ENCODE data around the gene CD300LG.
"Not testable (repeated sequence)": the region's sequence is repeated elsewhere in the genome, so short reads cannot be mapped to it uniquely, and the experiment has no call there.

CD300LG gene

GRCh38 chr17:43877451-43878155 is 30.6 kb downstream of the CD300LG start:
- in situ Hi-C loops (cut with MboI; ENCODE audit: low sequenced_read_pairs) = no loop called here

- in situ Hi-C loops (cut with MboI; ENCODE audit: low sequenced_read_pairs) = no loop called here
These were observed 31.5 kb downstream of the CD300LG start for GRCh38 chr17:43878260-43879175.

DNA sequence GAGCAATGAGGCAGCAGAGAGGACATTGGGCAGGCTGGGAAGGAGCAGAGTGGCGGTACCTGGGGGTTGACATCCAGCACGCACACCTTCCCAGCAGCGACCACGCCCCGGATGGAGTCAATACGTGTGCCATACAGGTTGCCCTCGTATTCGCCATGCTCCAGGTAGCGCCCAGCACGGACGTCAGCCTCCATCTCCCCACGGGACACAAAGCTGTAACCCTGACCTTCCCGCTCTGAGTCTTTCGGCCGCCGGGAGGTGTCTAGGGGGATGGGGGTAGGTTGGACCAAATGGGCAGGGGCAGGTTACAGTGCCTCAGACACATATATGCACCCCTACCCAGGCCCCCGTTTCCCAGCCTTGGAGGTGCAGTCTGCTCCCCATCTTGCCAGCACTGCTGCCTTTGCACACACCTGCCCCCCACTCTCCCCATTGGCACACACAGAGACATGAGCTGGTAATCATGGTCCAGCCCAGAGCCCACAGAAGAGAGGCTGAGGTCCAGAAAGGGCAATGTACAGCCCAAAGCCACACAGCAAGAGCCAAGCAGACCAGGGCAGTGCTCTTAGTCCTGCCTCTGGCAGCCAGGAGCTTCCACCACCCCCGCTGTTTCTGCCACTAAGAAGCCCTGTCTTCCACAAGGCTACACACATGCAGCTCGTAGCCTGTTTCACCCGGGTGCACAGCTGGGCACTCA is 32.9 kb downstream of the CD300LG start:
- in situ Hi-C loops (cut with MboI; ENCODE audit: low sequenced_read_pairs) = no loop called here

DNA sequence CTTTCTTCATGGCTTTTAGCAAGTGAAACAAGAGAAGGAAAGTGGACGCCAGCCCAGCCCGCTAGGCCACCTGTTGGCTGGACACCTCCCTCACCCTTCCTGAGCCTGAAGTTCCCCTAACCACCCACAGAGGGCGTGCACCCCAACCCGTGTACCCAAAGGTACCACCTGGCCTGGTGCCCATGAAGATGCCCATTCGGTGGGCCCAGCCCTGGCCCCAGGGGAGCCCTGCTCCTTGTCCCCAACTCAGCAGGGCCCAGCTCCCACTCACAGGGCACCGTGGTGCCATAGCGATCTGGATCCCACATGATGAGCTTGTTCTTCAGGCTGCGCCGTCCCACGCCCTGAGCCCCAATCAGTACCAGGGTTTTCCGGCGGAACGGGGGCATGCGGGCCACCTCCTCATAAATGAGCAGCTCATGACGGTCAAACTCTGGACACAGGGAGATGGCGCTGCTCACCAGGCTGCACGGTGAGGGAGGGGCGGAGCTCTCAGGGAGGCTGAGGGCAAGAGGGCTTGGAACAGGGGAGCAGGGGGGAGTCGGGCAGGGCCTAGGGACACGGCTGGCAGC is 33.5 kb downstream of the CD300LG start:
- in situ Hi-C loops (cut with MboI; ENCODE audit: low sequenced_read_pairs) = no loop called here

DNA sequence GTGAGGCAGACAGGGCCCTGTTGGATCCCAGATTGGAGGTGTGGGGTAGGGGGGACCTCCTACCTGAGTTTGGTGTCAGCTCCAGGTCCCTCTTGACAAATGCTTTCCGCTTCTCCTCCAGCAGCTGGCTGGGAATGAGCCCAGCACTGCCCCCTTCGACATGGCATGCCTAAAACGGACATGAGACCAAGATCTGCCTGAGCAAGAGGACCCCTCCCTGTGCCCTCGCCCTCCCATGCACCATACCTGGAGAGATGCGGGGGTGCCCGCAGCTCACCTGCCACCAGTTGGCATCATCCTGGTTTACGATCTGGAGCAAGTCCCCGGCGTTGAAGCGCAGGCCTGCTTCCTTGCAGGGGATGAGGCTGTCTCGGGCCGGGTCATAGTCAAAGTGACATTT is 34.2 kb downstream of the CD300LG start:
- in situ Hi-C loops (cut with MboI; ENCODE audit: low sequenced_read_pairs) = no loop called here

DNA sequence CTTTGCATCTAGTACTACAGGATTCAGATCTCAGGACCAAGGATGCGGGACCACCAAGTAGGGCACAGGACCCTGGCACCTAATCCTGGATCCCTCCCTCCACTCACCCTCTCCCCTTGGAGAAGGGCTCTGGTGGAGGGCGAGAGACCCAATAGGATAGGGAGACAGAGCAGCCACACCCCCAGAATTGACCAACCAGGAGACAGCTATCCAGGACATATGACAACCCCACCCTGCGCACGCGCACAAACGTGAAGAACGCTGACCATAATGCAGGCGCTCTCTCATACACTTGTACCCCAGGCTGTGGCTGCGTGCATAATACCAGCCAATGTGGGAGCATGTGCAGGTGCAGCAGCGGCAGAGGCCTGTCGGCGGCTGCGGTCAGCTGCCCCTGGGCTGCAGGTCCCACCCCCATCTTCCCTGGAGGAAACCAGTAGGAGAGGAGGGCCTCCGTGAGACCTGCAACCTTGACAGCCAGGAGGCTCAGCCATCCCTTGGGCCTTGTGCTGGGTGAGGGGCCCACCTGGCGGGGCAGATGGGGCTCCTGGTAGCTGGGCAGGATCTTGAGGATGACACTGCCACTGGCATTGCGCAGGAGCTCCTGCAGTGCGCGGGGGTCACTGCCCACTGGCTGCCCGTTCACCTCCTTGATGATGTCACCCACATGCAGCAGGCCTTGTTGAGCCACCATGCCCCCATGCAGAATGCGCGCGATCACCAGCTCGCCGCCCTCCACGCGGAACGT is 35.0 kb downstream of the CD300LG start:
- in situ Hi-C loops (cut with MboI; ENCODE audit: low sequenced_read_pairs) = no loop called here

DNA sequence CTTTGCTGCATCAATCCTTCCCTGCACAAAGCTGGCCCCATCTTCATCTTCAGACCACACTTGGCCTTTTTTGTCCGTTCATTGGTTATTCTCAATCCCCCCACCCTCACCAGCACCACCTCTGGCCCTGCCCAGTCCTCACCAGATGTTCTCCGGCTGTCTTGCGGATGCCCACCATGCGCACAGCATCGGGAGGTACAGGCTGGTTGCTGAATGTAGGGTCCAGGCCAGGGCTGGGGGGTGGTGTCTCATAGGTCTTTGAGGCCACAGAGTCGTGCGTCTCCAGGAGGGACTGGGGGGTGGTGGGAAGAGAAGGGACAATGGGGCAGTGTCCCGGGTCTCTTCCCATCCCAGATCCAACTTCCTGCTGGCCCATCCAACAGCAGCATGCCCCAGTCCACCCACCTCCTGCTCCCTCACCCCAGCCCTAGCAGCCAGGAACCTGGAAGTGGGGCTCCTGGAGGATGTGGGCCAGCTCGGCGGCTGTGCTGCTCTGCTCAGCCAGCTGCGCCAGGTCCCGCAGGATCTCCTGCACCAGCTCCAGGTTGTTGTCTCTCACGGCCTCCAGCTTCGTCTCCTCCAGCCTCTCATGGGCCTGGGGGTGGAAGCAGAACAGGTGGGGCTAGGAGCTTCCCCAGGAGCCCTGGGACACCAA is 35.9 kb downstream of the CD300LG start:
- in situ Hi-C loops (cut with MboI; ENCODE audit: low sequenced_read_pairs) = no loop called here

GRCh38 chr17:43888548-43888947 is 41.6 kb downstream of the CD300LG start:
- in situ Hi-C loops (cut with MboI; ENCODE audit: low sequenced_read_pairs) = no loop called here

- in situ Hi-C loops (cut with MboI; ENCODE audit: low sequenced_read_pairs) = no loop called here
These were observed 43.3 kb downstream of the CD300LG start for GRCh38 chr17:43890240-43890639.

DNA sequence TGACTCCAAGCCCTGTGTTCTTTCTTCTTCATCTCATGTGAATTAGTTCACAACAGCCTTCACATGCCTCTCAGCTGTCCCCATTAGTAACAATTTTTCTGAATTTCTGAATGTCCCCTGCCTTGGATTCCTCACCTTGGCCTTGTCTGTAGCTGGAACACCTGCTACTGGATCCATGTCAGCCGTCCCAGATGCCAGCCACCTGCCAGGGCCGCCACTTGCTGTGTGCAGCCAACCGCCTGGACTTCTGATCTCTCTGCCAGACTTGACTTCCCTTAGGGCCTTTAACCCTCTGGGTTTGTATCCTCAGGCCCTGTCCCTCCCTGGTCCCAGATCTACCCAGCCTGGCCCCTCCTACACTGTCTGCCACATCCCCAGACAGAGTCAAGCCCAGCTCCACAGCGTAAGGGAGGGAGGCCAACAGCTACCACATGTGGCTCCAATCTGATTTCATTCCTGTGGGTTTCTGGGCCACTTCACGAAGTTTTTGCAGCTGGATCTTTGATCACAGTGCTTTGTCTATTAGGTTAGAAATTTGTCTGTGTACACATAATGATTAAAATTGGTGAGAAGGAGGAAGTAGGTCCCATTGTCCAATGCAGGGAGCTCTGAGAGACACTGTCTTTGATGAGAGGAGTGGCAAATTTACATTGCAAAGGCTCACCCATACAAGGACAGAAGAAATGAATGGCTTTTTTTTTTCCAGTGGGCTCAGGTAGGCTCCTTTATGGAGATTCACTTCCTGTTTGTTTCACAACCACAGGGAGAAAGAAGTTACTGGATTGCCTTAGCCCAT is 45.1 kb downstream of the CD300LG start:
- in situ Hi-C loops (cut with MboI; ENCODE audit: low sequenced_read_pairs) = no loop called here

DNA sequence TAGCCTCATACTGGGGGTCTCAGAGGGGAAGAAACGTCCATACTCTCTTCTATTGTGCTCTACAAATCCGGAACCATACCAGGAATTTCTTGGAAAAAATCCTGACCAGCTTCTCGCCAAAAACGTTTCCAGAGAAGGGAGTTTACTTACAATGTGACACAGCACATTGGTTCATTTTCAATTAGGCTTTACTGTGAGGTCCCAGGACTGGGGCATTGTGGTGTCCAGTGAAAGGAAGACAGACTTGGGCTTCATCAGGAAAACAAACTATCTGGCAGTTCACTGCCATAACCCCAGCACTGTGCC is 45.6 kb downstream of the CD300LG start:
- in situ Hi-C loops (cut with MboI; ENCODE audit: low sequenced_read_pairs) = no loop called here

DNA sequence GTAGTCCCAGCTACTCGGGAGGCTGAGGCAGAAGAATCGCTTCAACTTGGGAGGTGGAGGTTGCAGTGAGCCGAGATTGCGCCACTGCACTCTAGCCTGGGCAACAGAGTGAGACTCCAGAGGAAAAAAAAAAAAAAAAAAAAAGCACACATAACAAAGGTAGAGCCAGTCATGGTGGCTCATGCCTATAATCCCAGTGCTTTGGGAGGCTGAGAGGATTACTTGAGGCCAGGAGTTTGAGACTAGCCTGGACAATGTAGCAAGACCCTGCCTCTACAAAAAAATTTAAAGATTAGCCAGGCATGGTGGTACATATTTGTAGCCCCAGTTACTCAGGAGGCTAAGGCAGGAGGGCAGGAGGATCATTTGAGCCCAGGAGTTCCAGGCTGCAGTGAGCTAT is 47.5 kb downstream of the CD300LG start:
- in situ Hi-C loops (cut with MboI; ENCODE audit: low sequenced_read_pairs) = not testable (repeated sequence)

DNA sequence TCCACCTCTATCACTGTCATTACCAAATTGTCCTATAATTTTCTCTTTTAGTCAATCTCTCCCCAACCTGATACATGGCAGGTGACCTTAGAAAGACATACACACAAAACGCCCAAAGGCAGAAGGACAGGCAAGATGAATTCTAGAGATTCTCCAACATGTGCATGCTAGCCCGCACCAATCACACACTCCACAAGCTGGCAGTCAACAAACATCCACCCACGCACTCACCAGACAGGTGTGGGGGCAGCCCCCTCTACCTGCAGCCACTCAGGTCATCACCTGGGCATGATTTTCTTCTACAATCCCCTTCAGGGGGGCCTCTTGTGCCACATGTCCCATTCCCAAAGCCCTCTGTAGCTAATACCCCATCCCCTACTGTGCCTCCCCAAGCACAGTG is 50.9 kb downstream of the CD300LG start:
- in situ Hi-C loops (cut with MboI; ENCODE audit: low sequenced_read_pairs) = no loop called here

DNA sequence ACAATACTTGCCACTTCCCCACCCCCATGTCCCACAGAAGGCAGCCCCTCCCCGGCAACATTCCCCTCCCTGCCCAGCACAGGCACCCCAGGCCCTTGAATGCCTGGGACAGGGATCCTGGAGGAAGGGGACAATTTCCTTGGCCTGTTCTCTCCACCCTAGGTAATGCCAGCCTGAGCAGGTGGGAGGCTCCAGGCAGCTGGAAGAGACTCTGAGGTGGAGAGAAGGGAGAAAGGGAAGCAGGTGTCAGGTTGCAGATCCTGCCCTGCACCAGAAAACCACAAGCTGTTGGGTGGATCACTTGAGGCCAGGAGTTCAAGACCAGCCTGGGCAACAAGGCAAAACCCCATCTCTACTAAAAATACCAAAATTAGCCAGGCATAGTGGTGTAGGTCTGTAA is 51.5 kb downstream of the CD300LG start:
- in situ Hi-C loops (cut with MboI; ENCODE audit: low sequenced_read_pairs) = no loop called here

DNA sequence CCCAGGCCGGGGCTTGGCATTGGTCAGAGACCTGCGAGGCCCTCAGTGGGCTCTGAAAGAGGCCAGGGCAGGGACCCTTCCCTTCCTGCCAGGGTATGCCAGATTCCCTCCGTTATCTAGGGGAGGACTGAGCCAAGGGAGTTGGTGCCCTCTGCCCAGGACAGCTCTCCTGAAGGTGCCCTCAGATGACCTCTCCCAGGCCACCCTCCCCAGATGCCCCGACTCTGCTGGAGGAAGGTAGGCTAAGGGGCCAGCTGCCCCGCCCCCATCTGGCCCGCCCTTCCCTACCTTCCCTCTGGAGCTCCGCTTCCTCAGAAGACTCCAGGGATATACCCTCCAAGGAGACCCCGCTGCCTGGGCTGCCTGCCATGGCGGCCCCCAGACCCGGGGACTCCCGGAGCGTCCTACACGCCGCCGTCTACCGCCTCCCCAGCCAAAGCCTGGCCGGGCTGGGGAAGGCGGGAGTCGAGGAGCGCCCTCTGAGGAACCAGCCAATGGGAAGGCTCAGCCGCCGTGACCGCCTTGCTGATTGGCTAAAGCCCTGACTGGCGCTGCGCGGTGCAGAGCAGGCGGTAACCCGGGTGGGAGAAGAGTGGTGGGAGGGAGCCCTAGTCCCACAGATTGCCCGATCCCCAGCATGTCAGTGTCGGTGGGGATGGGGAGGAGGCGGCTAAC is 53.3 kb downstream of the CD300LG start:
- in situ Hi-C loops (cut with MboI; ENCODE audit: low sequenced_read_pairs) = no loop called here

DNA sequence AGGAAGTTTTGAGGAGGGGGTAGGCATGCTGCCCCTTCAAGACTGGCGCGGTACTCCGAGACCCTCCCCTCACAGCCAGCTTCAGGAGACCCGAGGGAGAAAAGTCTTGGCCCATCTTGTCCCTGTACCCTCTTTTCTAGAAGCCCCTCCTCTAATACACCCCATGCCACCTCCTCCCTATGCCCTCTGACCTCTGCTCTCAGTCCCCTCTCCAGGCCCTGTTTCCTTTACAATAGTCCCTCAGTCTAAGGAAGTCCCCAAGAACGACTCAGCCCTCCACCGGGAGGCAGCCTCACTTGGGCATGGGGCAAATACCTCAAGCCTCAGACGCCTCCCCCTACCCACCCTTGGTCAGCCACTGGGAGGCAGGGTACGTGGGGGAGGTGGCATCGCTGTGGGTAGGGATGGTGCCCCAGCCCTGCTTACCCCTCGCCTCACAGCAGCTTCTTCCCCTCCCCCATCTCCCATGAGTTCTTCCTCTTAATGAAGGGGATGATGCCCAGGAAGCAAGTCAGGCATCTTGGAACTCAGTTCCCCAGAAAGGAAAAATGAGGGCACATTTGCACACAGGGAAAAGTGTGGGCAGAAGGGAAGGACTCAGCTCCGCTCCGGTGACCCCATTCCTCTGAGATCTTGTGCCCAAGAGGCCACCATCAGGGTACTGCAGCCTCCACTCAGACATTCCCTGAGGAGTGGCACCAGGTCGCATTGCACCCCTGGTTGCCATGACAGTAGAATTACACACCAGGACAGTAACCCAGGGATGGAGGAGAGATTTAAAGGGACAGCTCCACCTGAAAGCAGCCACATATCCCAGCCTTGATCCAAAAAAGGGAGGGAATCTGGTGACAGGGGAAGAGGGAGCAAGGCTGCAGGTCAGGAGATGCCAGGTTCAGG is 54.1 kb downstream of the CD300LG start:
- in situ Hi-C loops (cut with MboI; ENCODE audit: low sequenced_read_pairs) = no loop called here

GRCh38 chr17:43901861-43902589 is 55.0 kb downstream of the CD300LG start:
- in situ Hi-C loops (cut with MboI; ENCODE audit: low sequenced_read_pairs) = no loop called here
